HCT116 (cell line): Measurements from ENCODE around the gene LAMB4. TPM values are rescaled to one million over a fixed set of nuclear protein-coding genes. Genes with fewer than 3 reads are reported as not detected.

ENCODE experiments used
- ATAC-seq: fragments of 200-7000 bp; cut with Tn5 transposase; 2 replicates; pipeline ENCODE4 v1.9.1; 2020; ENCODE audit warnings: mild to moderate bottlenecking, moderate library complexity
- BruUV-seq: library from RNA; stranded (reverse); fragments of 400-500 nt; replicated peaks from 2 replicates; lab custom pipeline; 2021; lab: Mats Ljungman, UMichigan
- CTCF ChIA-PET: fragments of 300-600 bp; sonication (Branson Sonifier 250); formaldehyde crosslinking; loops from one replicate; lab custom pipeline; 2021; ENCODE audit warnings: antibody characterized with exemption; lab: Charles Lee
- POLR2A ChIA-PET: fragments of 300-600, 350-600 bp; sonication (Branson Sonifier 250); formaldehyde crosslinking; loops from one replicate; lab custom pipeline; 2021; ENCODE audit warnings: antibody characterized with exemption; lab: Charles Lee
- RAD21 ChIA-PET, 2 experiments: fragments of 300-600 bp; sonication (Branson Sonifier 250); formaldehyde crosslinking; loops; one replicate each; lab custom pipeline; 2023; ENCODE audit warnings: low total read pairs in 2 of 2; ENCODE audit not compliant: uncharacterized antibody in 2 of 2, unreplicated experiment in 2 of 2, low non-redundant PET in 1 of 2; lab: Charles Lee
- DNase-seq: peaks from one replicate; pipeline ENCODE4 v3.0.0-alpha.2; 2010; ENCODE audit warnings: low read depth, low spot score
- H2AFZ ChIP-seq: fragments of 200-600 bp; shearing (Covaris generic), sonication (generic); 2 replicates; pipeline ENCODE4 v1.6.1; 2017; ENCODE audit warnings: low read depth, mixed run types, mixed read lengths, antibody characterized with exemption, low read length; ENCODE audit not compliant: poor library complexity, severe bottlenecking
- H3K27ac ChIP-seq: 2 replicates; pipeline ENCODE4 v1.5.1; 2012; ENCODE audit warnings: low read depth, low read length
- H3K27me3 ChIP-seq: fragments of 200-600 bp; sonication (generic); 2 replicates; pipeline ENCODE4 v1.6.1; 2016; ENCODE audit warnings: mixed run types, low read length, mixed read lengths; ENCODE audit not compliant: insufficient read depth
- H3K36me3 ChIP-seq, 2 experiments: fragments of 200-500 bp in 1 of 2; fragments of 200-600 bp in 1 of 2; sonication (Bioruptor generic) in 1 of 2; sonication (generic) in 1 of 2; 2 replicates each; pipeline versions ENCODE4 v1.5.1 to v1.6.1; 2014 to 2016; ENCODE audit warnings: low read length in 2 of 2, inconsistent platforms in 1 of 2, mixed read lengths in 1 of 2, mixed run types in 1 of 2; ENCODE audit not compliant: insufficient read depth in 2 of 2, control insufficient read depth in 1 of 2
- H3K4me1 ChIP-seq, 2 experiments: fragments of 200-600 bp in 1 of 2; sonication (generic) in 1 of 2; 2 replicates each; pipeline versions ENCODE4 v1.5.1 to v1.6.1; 2012 to 2017; ENCODE audit warnings: low read length in 2 of 2, inconsistent platforms in 1 of 2, mild to moderate bottlenecking in 1 of 2, mixed read lengths in 1 of 2, mixed run types in 1 of 2, moderate library complexity in 1 of 2; ENCODE audit not compliant: insufficient read depth in 2 of 2, control insufficient read depth in 1 of 2
- H3K4me2 ChIP-seq: fragments of 200-600 bp; sonication (generic); 2 replicates; pipeline ENCODE4 v1.6.1; 2017; ENCODE audit warnings: mixed run types, low read length, mixed read lengths
- H3K4me3 ChIP-seq, 2 experiments: fragments of 200-600 bp in 1 of 2; sonication (generic) in 1 of 2; replicated peaks in 1 of 2; 2 replicates each; pipeline ENCODE4 v1.5.1; 2011 to 2016; ENCODE audit warnings: low read length in 2 of 2, control low read depth in 1 of 2, low read depth in 1 of 2, mild to moderate bottlenecking in 1 of 2, mixed read lengths in 1 of 2, mixed run types in 1 of 2
- H3K79me2 ChIP-seq: fragments of 200-600 bp; sonication (generic); 2 replicates; pipeline ENCODE4 v1.6.1; 2017; ENCODE audit warnings: mild to moderate bottlenecking, mixed run types, low read length, moderate library complexity, mixed read lengths; ENCODE audit not compliant: insufficient read depth
- H3K9ac ChIP-seq: fragments of 200-600 bp; sonication (generic); 2 replicates; pipeline ENCODE4 v1.6.1; 2016; ENCODE audit warnings: low read length, mixed read lengths
- H3K9me2 ChIP-seq: fragments of 200-600 bp; sonication (generic), shearing (Covaris generic); 2 replicates; pipeline ENCODE4 v1.6.1; 2017; ENCODE audit warnings: mixed run types, mild to moderate bottlenecking, moderate library complexity; ENCODE audit not compliant: insufficient read depth
- H3K9me3 ChIP-seq, 2 experiments: fragments of 200-500 bp in 1 of 2; fragments of 200-600 bp in 1 of 2; sonication (Bioruptor generic) in 1 of 2; sonication (generic) in 1 of 2; 2 replicates each; pipeline ENCODE4 v1.6.1; 2014 to 2017; ENCODE audit warnings: low read length in 2 of 2, mixed read lengths in 2 of 2, inconsistent platforms in 1 of 2, low read depth in 1 of 2, mild to moderate bottlenecking in 1 of 2, mixed run types in 1 of 2, moderate library complexity in 1 of 2; ENCODE audit not compliant: control insufficient read depth in 1 of 2, insufficient read depth in 1 of 2
- H4K20me1 ChIP-seq: fragments of 200-600 bp; sonication (generic), shearing (Covaris generic); 2 replicates; pipeline ENCODE4 v1.6.1; 2017; ENCODE audit warnings: mixed run types, mild to moderate bottlenecking, moderate library complexity; ENCODE audit not compliant: insufficient read depth
- CBX3 ChIP-seq: IDR thresholded peaks from 2 replicates; pipeline ENCODE4 v1.6.1; 2012; ENCODE audit warnings: low read depth
- EGR1 ChIP-seq: IDR thresholded peaks from 2 replicates; pipeline ENCODE4 v1.6.1; 2012; ENCODE audit warnings: low read depth
- ELF1 ChIP-seq: IDR thresholded peaks from 2 replicates; pipeline ENCODE4 v1.6.1; 2012; ENCODE audit warnings: low read depth, borderline replicate concordance
- EZH2 ChIP-seq: fragments of 200-600 bp; sonication (generic); IDR thresholded peaks from 2 replicates; pipeline ENCODE4 v1.6.1; 2017; ENCODE audit warnings: antibody characterized with exemption, mixed run types
- FOSL1 ChIP-seq: IDR thresholded peaks from 2 replicates; pipeline ENCODE4 v1.6.1; 2012; ENCODE audit warnings: low read depth
- JUND ChIP-seq: IDR thresholded peaks from 2 replicates; pipeline ENCODE4 v1.6.1; 2012
- POLR2A ChIP-seq: IDR thresholded peaks from 2 replicates; pipeline ENCODE4 v1.7.0; 2011; ENCODE audit warnings: borderline replicate concordance; ENCODE audit not compliant: insufficient read depth, insufficient read length; ENCODE audit errors: extremely low read depth
- REST ChIP-seq: IDR thresholded peaks from 2 replicates; pipeline ENCODE4 v1.6.1; 2012; ENCODE audit warnings: low read depth
- SIN3A ChIP-seq: IDR thresholded peaks from 2 replicates; pipeline ENCODE4 v1.6.1; 2012; ENCODE audit warnings: low read depth
- SP1 ChIP-seq: IDR thresholded peaks from 2 replicates; pipeline ENCODE4 v1.6.1; 2012; ENCODE audit warnings: low read depth
- SRF ChIP-seq: IDR thresholded peaks from 2 replicates; pipeline ENCODE4 v1.6.1; 2012; ENCODE audit warnings: low read depth
- YY1 ChIP-seq: IDR thresholded peaks from 2 replicates; pipeline ENCODE4 v1.6.1; 2011; ENCODE audit warnings: low read length, low read depth, moderate library complexity, mild to moderate bottlenecking; ENCODE audit not compliant: insufficient replicate concordance; ENCODE audit errors: extremely low read depth
- ZFX ChIP-seq: fragments of 450-650 bp; IDR thresholded peaks from 2 replicates; pipeline ENCODE4 v1.6.1; 2017
- ZNF274 ChIP-seq: fragments of 200-500 bp; sonication (Bioruptor generic); IDR thresholded peaks from 2 replicates; pipeline ENCODE4 v1.6.1; 2014; ENCODE audit warnings: mild to moderate bottlenecking, low read depth, low read length, inconsistent platforms
- intact Hi-C: fragments of 100-400 bp; cut with micrococcal nuclease; formaldehyde crosslinking; loops from 2 replicates; pipeline ENCODE4 v1.10.0; 2022
- total RNA-seq: library from RNA; stranded (reverse); gene quantifications from one replicate; pipeline ENCODE4 v1.2.1, GENCODE V29; 2021; ENCODE audit not compliant: unreplicated experiment
- TF ChIP-seq, protein P1 (sequence below): IDR thresholded peaks from 2 replicates; pipeline ENCODE4 v1.6.1; 2012
- TF ChIP-seq, protein P2 (sequence below), 3 experiments: fragments of 200-600 bp in 1 of 3; sonication (generic) in 1 of 3; IDR thresholded peaks in 2 of 3; conservative IDR thresholded peaks in 1 of 3; 2 replicates each; pipeline ENCODE4 v1.5.1; 2012 to 2017; ENCODE audit warnings: low read depth in 2 of 3, low read length in 2 of 3, antibody characterized with exemption in 1 of 3, borderline replicate concordance in 1 of 3, control low read depth in 1 of 3, mild to moderate bottlenecking in 1 of 3, mixed read lengths in 1 of 3, mixed run types in 1 of 3, moderate library complexity in 1 of 3; ENCODE audit not compliant: insufficient read depth in 1 of 3
- TF ChIP-seq, protein P3 (sequence below): IDR thresholded peaks from 2 replicates; pipeline ENCODE4 v1.6.1; 2012

The LAMB4 gene
- total RNA-seq, 1 experiment from 2014 or later = not detected

- no TSS peak for BruUV-seq
- no peak overlapping the region for H3K4me2 ChIP-seq
- POLR2A ChIA-PET = no interaction called here
- TF ChIP-seq SP1 (no peak), SIN3A (no peak), FOSL1 (no peak), POLR2A (no peak), ZNF274 (no peak), YY1 (no peak), EGR1 (no peak), ELF1 (no peak), JUND (no peak), EZH2 (no peak), SRF (no peak), REST (no peak), ZFX (no peak), CBX3 (no peak)
- TF ChIP-seq, protein P1, sequence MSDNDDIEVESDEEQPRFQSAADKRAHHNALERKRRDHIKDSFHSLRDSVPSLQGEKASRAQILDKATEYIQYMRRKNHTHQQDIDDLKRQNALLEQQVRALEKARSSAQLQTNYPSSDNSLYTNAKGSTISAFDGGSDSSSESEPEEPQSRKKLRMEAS = no peak
- TF ChIP-seq, protein P2, sequence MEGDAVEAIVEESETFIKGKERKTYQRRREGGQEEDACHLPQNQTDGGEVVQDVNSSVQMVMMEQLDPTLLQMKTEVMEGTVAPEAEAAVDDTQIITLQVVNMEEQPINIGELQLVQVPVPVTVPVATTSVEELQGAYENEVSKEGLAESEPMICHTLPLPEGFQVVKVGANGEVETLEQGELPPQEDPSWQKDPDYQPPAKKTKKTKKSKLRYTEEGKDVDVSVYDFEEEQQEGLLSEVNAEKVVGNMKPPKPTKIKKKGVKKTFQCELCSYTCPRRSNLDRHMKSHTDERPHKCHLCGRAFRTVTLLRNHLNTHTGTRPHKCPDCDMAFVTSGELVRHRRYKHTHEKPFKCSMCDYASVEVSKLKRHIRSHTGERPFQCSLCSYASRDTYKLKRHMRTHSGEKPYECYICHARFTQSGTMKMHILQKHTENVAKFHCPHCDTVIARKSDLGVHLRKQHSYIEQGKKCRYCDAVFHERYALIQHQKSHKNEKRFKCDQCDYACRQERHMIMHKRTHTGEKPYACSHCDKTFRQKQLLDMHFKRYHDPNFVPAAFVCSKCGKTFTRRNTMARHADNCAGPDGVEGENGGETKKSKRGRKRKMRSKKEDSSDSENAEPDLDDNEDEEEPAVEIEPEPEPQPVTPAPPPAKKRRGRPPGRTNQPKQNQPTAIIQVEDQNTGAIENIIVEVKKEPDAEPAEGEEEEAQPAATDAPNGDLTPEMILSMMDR (IDR thresholded peaks at IDR 0.05 in 2 of 3, conservative IDR thresholded peaks at IDR 0.05 in 1 of 3; ENCODE audit: borderline replicate concordance in 1 of 3, insufficient read depth in 1 of 3, low read depth in 2 of 3, low read length in 2 of 3) = no peak
- TF ChIP-seq, protein P3, sequence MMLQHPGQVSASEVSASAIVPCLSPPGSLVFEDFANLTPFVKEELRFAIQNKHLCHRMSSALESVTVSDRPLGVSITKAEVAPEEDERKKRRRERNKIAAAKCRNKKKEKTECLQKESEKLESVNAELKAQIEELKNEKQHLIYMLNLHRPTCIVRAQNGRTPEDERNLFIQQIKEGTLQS = no peak
- TF ChIP-seq, all 23 proteins: peak for 0
- Histone ChIP-seq H3K9ac (no peak overlapping the region), H3K27me3 (no peaks in the 10 kb centered on the region), H4K20me1 (no peaks in the 10 kb centered on the region), H3K9me3 (no peaks in the 10 kb centered on the region), H3K4me3 (no peak overlapping the region), H3K27ac (no peak overlapping the region), H3K79me2 (no peaks in the 10 kb centered on the region), H3K4me1 (peaks cover 0 to 3% of the 10 kb centered on the region in 2 experiments; a peak in 1 of 4 replicates), H3K9me2 (no peaks in the 10 kb centered on the region), H3K36me3 (no peaks in the 10 kb centered on the region), H2AFZ (no peak overlapping the region)
- intact Hi-C loops = loop anchor here (5.0 kb wide), 1 partner anchor 273 kb away; no protein-coding TSS in a partner anchor
- RAD21 ChIA-PET = no interaction called here
- ATAC-seq (no peak), DNase-seq (no peak)
- CTCF ChIA-PET = interaction anchor here (1.1 kb wide), 1 partner anchor 347 kb away, joined by 3 read pairs; no protein-coding TSS in a partner anchor
These were observed 19.7 kb upstream of the LAMB4 start for GRCh38 chr7:108149908-108150307.
